Lower leg skin (tissue), 3 donors: ENCODE data around the gene OAS3.

Source experiments
- CTCF ChIP-seq, 3 donors: fragments of 450-650 bp; IDR thresholded peaks; one replicate each; pipeline ENCODE4 v1.5.1; 2016; ENCODE audit warnings: antibody characterized with exemption in 3 of 3, mild to moderate bottlenecking in 3 of 3, moderate library complexity in 2 of 3
- POLR2A ChIP-seq, 2 donors: fragments of 450-650 bp; IDR thresholded peaks; one replicate each; pipeline ENCODE4 v1.6.1; 2016 to 2017; ENCODE audit warnings: antibody characterized with exemption in 2 of 2, mild to moderate bottlenecking in 1 of 2, moderate library complexity in 1 of 2

- no peak for TF ChIP-seq CTCF (IDR thresholded peaks at IDR 0.05)
- TF ChIP-seq POLR2A (IDR thresholded peaks at IDR 0.05): no peak
Measured at GRCh38 chr12:112988224-112988623, 50.0 kb downstream of the OAS3 start.
